HG03159 (cell line): ENCODE measurements around the gene ANKH.

Source experiments
- ATAC-seq: cut with Tn5 transposase; IDR thresholded peaks from one replicate; pipeline ENCODE4 v1.9.1; 2021; ENCODE audit warnings: mild to moderate bottlenecking, moderate library complexity; ENCODE audit not compliant: unreplicated experiment

ANKH gene

DNA sequence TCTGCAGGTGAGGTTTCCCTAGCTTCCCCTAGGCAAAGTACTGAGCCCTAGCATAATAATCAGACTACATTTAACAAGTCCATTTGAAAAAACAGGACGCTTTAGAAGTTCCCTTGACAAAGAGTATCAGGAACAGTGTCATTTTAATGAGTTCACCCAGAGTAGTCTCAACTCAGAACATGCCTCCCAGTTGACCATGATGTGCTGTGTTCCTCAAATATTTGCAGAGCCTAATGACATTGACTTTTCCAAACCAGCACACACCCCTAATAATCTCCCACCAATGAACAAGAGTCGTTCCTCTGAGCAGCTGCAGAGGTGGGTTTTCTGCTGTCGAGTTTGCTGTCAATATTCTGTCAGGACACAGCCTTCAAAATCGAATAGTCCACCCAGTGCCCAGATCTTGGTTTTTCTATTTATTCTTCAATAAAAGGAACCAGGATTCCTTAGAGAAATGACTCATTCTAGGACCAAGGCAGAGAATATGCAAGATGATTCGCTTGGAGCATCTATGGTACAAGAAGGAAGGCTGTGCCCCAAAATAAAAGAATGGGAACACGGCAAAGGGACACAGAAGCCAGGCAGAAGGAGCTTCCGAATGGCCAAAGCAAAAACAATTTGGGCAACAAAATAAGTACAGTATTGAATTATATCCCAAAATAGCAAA lies 149.5 kb downstream of the ANKH start:
- ATAC-seq, result no peak

DNA sequence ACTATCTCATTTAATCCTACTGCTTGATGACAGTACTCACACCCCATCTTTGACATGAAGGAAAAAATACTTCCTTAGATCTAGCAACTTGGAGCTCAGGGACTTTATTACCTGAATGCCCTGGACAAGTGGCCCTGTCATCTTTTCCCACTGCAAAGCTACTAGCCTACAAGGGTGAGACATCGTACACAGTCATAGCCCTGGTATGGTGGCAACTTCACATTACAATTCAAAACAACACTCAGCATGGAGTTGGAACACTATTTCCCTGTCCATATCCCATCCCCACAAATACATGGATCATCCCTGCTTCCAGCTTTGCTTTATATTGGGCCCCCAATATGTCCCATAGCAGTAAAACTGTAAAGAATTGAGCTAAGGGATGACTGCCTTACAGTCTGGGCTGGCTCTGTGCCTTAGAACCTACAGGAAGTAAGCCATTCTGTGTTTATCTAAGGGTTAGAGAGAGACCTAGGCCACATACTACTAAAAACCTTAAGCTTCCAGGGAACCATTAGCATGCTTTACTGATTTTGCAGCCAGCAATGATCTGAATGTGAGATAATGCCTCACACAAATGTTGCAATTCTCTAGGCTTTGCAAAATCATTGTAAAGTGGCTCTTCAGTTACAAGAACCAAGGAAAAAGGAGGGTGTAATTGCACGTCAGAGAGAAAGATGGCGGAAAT lies 151.2 kb downstream of the ANKH start:
- no peak for ATAC-seq

- ATAC-seq, result no peak
Observed at GRCh38 chr5:14718778-14719177, 152.8 kb downstream of the ANKH start.

DNA sequence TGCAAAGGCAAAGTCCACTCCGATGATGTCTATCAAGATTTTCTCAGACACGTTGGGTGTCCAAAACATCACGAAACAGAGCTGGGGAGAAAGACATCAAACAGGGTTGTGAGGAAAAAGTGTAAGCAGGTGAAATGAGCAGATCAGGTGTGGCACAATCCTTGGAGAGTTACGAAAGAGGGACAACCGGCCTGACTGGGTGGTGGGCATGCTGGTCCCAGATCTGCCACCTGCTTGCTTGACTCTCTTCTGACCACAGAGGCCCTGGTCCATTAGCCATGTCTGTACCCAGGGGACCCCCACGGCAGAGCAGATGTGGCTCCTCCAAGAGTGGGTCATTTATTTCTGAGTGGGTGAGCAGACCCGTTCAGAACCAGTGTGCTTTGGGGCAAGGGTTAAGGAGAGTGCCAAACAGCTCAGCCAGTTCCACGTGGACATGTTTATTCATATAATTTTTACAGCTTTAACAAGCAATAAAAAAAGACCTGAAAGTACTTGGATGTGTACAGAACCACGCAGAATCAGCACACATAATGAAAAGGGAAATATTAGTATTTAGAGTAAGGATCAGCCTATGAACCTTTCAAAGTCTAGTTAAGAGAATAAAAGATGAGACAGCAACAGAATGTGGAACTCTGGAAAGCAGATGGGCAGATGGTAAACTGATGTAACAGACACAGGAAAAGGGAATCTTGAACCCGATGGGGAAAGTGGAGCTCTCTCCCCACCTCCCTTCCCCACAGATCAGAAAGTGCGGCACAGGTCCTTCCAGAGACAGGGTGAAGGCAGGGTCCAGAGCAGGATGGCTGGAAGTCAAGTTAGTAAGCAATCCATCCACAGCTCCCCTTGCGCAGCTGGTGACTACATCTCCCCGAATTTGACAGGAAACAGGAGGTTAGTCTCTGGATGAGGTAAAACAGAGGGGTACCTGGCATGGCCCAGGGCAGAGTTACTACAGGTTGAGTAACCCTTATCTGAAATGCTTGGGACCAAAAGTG lies 154.5 kb downstream of the ANKH start:
- no peak for ATAC-seq

DNA sequence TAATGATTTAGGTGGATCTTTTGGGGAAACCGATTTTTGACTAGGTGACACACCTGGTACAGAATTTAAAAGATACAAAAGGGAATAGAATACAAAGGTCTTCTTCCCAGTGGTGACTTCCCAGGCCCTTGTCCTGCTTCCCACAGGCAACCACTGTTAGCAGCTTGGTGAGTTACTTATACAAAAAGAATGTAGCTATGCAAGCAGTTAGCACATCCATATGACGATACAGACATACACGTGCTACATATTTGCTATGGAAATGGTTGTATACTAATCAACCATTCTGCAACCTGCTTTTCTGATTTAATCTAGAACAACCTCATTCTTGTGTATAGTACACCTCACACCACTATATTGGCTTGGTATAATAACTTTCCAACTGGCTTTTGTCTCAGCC lies 156.1 kb downstream of the ANKH start:
- ATAC-seq, result no peak

DNA sequence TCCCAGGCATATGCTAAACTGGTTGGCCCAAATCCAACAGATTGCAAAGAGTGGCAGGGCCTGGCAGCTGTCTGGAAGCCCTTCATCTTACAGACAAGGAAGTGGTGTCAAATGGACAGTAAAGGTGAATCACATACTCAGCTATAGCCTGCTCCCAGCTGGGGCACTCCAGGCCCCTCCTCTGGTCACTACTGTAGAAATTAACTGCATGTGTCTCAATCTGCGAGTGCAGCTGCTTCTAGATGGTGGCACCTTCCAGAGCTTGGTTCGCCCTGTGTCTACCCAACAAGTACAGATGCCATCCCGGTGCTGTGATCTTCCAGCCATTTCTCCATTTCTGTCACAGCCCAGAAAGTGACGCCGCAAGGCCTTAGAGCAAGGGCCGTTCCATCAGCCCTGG lies 156.9 kb downstream of the ANKH start:
- ATAC-seq, result no peak

GRCh38 chr5:14713476-14714390 lies 157.8 kb downstream of the ANKH start:
- ATAC-seq, result no peak

DNA sequence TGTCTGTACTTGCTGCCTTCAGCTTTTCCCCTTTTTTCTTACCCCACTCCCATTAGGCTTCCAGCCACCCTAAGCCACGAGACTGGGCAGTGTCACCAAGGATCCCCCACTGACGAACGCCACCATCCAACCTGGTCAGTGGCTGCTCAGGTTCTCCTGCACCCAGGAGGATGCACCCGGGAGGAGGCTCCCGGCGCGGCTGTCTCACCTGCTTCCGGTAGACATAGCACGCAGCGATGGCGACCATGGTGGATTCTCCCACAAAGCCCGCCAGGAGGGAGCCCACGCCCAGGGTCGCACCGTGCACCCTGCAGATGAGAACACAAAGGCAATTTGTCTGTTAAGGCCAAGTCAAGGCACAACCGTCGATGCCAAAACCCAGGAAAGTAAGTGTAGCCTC lies 158.9 kb downstream of the ANKH start:
- no peak for ATAC-seq

DNA sequence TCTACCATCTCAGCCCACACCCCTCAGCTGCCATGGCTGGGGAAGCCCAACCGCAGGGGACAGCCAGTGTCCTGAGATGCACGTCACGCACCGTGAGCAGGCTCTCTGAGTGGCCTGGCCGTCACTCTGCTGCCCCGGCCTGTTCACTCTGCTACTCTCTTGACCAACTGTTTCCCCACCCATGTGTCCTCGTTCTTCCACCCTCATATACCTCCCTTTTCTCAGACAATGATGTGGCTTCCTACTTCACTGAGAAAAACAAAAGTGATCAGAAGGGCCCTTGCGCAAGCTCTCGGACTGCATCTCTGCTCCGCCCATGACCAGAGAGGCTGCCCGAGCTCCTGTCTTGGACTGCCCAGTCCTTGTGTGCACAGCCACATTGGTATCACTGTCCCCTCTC lies 159.4 kb downstream of the ANKH start:
- ATAC-seq, result no peak

DNA sequence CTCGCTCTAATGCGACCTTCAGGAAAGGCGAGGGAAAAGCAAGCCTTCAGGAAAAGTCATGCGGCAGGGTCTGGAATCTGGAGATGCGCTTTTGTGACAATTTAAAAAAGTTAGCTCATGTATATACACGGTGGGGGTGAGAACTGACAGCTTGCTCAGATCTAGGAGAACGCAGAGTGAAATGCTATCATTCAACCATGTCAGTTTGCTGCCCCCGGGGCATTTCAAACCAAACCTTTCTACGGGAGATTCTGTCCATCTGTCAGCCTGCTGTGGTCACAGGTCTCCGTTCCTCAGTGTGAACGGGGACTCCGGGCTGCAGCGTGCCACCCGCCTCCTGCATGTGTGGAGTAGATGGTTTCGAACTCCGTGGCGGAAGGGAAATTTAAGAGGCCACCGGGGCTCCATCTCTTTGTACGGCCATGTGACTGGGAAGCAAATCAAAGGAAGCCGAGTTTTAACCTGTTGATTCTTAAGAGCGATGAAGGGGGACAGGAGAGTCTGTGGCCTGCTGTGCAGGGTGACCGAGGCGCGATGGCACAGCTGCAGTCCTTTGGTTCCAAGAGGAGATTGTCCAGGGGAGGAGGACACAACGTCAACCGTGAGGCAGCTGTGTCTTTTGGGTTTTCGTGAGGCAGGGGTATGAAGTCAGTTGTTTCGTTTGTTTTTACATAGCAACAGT lies 161.1 kb downstream of the ANKH start:
- no peak for ATAC-seq

- ATAC-seq, result no peak
Observed at GRCh38 chr5:14708551-14708950, 163.0 kb downstream of the ANKH start.

- ATAC-seq, result no peak
Observed at GRCh38 chr5:14707811-14708390, 163.7 kb downstream of the ANKH start.

DNA sequence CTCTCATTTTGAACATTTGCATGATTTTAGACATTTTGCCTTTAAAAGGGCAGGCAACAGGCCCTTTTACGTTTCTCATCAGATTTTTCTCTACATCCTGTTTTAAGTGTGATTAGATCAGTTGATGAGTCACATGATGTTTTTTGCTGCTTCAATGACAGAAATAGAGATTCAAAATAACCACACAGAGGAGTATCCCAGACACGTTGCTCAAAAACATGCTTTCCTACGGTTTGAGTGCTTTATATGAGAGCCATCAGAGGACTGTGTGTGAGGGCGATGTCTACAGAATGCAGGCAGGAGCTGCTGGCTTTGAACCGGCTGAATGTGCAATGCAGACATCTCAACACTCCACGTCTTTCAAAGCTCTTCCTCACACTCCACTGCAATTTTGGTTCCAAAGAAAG lies 165.0 kb downstream of the ANKH start:
- no peak for ATAC-seq

GRCh38 chr5:14705556-14705955 lies 166.0 kb downstream of the ANKH start:
- ATAC-seq, result no peak

- ATAC-seq, result no peak
Observed at GRCh38 chr5:14702238-14702839, 169.2 kb downstream of the ANKH start.

DNA sequence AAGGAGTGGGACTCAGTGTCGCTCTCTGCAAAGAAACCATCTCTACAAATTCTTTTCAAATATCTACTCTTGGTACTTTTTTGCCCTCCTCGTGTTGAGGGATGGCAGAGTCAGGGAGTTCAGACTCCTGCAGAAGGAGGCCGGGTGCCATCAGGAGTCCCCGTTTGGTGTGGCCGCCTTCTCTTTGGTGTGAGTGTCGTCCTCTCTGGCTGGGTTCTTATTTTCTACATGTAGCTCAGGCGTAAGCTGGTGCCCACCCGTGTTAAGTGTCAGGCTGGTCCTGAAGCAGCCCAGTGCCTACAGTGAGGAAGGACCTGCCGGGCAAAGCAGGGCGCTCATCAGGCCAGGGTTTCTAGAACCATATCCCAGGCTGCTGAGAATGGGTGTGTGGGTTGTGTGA lies 170.0 kb downstream of the ANKH start:
- no peak for ATAC-seq

- ATAC-seq, result no peak
Observed at GRCh38 chr5:14700478-14701436, 170.8 kb downstream of the ANKH start.

GRCh38 chr5:14699807-14700400 lies 171.7 kb downstream of the ANKH start:
- ATAC-seq, result no peak
